Upper lobe of left lung (tissue), 6 donors: Measurements from ENCODE around the gene CYTH2. TPM values are rescaled to one million over a fixed set of nuclear protein-coding genes. Genes with fewer than 3 reads are reported as not detected.

Source experiments
- ATAC-seq, 2 donors: fragments of 200-7000 bp; cut with Tn5 transposase; one replicate each; pipeline ENCODE4 v1.9.1; 2022; ENCODE audit warnings: mild to moderate bottlenecking in 2 of 2, moderate library complexity in 2 of 2; ENCODE audit not compliant: low FRiP score in 2 of 2
- DNase-seq, 2 donors: peaks; one replicate each; pipeline ENCODE4 v3.0.0-alpha.2; 2019 to 2020
- H3K27ac ChIP-seq, 4 donors: fragments of 200-600 bp; sonication (generic); one replicate each; pipeline ENCODE4 v1.5.1; 2016 to 2019
- H3K27me3 ChIP-seq, 4 donors: fragments of 200-600 bp; sonication (generic); one replicate each; pipeline ENCODE4 v1.5.1; 2017 to 2019
- H3K36me3 ChIP-seq, 4 donors: fragments of 200-600 bp; sonication (generic); one replicate each; pipeline ENCODE4 v1.5.1; 2016 to 2019
- H3K4me1 ChIP-seq, 4 donors: fragments of 200-600 bp; sonication (generic); one replicate each; pipeline ENCODE4 v1.5.1; 2018 to 2019
- H3K4me3 ChIP-seq, 4 donors: fragments of 200-600 bp; sonication (generic); one replicate each; pipeline ENCODE4 v1.5.1; 2017 to 2019; ENCODE audit warnings: mild to moderate bottlenecking in 2 of 4, moderate library complexity in 1 of 4
- H3K9me3 ChIP-seq, 4 donors: fragments of 200-600 bp; sonication (generic); one replicate each; pipeline ENCODE4 v1.5.1; 2018 to 2019
- EP300 ChIP-seq, 4 donors: sonication (generic); formaldehyde crosslinking; IDR thresholded peaks; one replicate each; pipeline ENCODE4 v1.5.1; 2017; ENCODE audit warnings: antibody characterized with exemption in 4 of 4, control low read depth in 2 of 4
- POLR2A ChIP-seq, 4 donors: fragments of 450-650 bp; IDR thresholded peaks; one replicate each; pipeline ENCODE4 v1.5.1; 2016 to 2017; ENCODE audit warnings: antibody characterized with exemption in 4 of 4, mild to moderate bottlenecking in 2 of 4
- POLR2AphosphoS5 ChIP-seq, 2 donors: sonication (generic); formaldehyde crosslinking; IDR thresholded peaks; one replicate each; pipeline ENCODE4 v1.5.1; 2017; ENCODE audit warnings: antibody characterized with exemption in 2 of 2
- WGBS, 2 donors: methylation state at CpG; one replicate each; pipeline ENCODE4 v1.1.5; 2017 to 2018; 5-methylcytosine and 5-hydroxymethylcytosine counted together
- total RNA-seq, 6 donors: library from RNA; depleted of rRNA in 4 of 6; stranded (reverse); fragments of >200 nt in 4 of 6; gene quantifications; one replicate each; pipeline versions ENCODE4 v1.1.0 to v1.2.1, GENCODE V29; 2016 to 2021
- TF ChIP-seq, protein P1 (sequence below), 6 experiments: fragments of 450-650 bp in 4 of 6; fragments of 200-600 bp in 2 of 6; sonication (generic) in 2 of 6; IDR thresholded peaks; one replicate each; pipeline ENCODE4 v1.5.1; 2016 to 2019; ENCODE audit warnings: antibody characterized with exemption in 6 of 6
- donor health status: DM: no; HTN: no; CAD: no; lungs with moderate emphysema.
- donor health status: DM: no; HTN: yes; CAD: no; lungs with severe emphysema.

The CYTH2 gene
- total RNA-seq, 6 donors from 2014 or later: 53.4 to 195 (median 77.0) TPM

DNA sequence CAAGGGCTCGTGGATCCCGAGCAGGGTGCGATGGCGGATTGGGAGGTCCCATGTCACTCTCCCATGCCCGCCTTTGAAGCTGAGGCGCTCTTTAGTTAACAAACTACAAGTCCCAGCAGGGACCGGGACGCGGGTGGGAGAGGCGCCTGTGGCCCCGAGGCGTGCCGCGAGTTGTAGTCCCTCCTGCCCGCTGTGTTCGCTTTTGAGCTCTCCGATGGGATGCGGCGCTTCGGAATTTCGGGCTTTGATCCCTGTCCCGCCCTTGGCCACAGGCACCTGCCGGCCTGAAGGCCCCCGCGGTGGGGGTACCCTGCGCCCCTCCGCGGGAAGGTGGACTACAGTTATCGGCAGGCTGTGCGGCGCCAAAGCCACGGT is 11.0 kb downstream of the CYTH2 start:
- ATAC-seq (peak; percentile 56 to 65), DNase-seq (peak; percentile 59 to 88)
- H3K27ac ChIP-seq: peak overlapping the region; percentile 66 to 93 (median 80)
- 41 to 54% methylated on average over 5 to 31 of the region's 32 CpGs for WGBS, 2 donors
- peak overlapping the region; percentile 45 to 52 (median 46) for H3K4me3 ChIP-seq
- H3K4me1 ChIP-seq: peaks cover 9 to 29% (median 24%) of the 10 kb centered on the region in 4 donors
- no peaks in the 10 kb centered on the region for H3K27me3 ChIP-seq
- H3K9me3 ChIP-seq: no peaks in the 10 kb centered on the region
- no peak for TF ChIP-seq POLR2AphosphoS5 (IDR thresholded peaks at IDR 0.05)
- peak in 1 of 4 donors; percentile 41 for TF ChIP-seq POLR2A (IDR thresholded peaks at IDR 0.05)
- peaks cover 17 to 41% (median 39%) of the 10 kb centered on the region in 4 donors for H3K36me3 ChIP-seq

DNA sequence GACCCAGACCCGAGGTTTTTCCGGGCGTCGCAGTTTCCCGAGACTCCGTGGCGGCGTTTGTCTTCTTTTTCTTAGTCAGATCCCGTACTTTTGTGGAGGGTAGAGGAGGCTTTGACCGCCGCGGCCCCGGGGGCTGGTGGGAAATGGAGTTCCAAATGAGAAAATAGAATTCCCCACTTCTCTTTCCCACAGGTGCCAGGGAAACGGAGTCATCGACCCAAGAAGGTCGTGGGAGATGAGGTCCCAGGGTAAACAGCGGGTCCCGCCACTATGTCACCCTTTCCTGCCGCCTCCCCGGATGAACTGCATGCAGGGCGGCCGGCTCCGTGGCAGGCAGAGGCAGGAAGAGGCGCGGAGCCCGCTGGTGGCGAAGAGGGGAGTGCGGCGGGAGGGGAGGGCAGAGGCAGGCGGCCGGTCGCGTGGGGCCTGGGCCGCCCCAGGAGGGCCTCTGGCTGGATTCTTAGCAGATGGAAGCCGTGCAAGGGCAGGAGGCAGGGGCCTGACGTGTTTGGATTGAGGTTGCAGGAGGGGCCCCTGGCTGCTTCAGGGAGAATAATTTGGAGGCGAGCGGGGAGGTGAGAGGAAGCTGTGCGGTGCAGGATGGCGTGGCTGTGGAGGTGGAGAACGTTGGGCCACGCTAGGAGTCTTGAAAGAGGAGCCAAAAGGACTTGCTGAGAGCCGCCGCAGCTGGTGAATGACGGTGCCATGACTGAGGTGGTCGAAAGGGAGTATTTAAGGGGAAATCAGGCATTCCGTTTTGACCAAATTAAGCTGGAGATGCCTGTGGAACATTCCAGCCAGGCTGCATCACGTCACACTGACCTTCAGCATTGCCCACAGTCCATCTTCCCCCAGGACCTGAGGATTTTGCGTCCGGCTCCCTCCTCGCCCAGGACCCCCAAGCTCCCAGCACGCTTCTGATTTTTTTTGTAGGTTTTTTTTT is 11.7 kb downstream of the CYTH2 start:
- Histone ChIP-seq H3K27ac (peak overlapping the region; percentile 66 to 93 (median 80)), H3K4me1 (peaks cover 9 to 29% (median 24%) of the 10 kb centered on the region in 4 donors), H3K9me3 (no peaks in the 10 kb centered on the region), H3K27me3 (no peaks in the 10 kb centered on the region), H3K4me3 (peak overlapping the region; percentile 45 to 52 (median 46)), H3K36me3 (peaks cover 10 to 35% (median 33%) of the 10 kb centered on the region in 4 donors)
- WGBS, 2 donors: 14 to 15% methylated on average over 45 to 52 of the region's 52 CpGs
- ATAC-seq (peak; percentile 69 to 80), DNase-seq (peak in 1 of 2 donors; percentile 90)
- peak in 1 of 2 donors; percentile 33 for TF ChIP-seq POLR2AphosphoS5 (IDR thresholded peaks at IDR 0.05)
- peak in 1 of 4 donors; percentile 7 for TF ChIP-seq POLR2A (IDR thresholded peaks at IDR 0.05)
- no peak for TF ChIP-seq EP300 (IDR thresholded peaks at IDR 0.05)
- TF ChIP-seq, protein P1, sequence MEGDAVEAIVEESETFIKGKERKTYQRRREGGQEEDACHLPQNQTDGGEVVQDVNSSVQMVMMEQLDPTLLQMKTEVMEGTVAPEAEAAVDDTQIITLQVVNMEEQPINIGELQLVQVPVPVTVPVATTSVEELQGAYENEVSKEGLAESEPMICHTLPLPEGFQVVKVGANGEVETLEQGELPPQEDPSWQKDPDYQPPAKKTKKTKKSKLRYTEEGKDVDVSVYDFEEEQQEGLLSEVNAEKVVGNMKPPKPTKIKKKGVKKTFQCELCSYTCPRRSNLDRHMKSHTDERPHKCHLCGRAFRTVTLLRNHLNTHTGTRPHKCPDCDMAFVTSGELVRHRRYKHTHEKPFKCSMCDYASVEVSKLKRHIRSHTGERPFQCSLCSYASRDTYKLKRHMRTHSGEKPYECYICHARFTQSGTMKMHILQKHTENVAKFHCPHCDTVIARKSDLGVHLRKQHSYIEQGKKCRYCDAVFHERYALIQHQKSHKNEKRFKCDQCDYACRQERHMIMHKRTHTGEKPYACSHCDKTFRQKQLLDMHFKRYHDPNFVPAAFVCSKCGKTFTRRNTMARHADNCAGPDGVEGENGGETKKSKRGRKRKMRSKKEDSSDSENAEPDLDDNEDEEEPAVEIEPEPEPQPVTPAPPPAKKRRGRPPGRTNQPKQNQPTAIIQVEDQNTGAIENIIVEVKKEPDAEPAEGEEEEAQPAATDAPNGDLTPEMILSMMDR (IDR thresholded peaks at IDR 0.05): peak in 2 of 6 experiments; percentile 9 to 12

DNA sequence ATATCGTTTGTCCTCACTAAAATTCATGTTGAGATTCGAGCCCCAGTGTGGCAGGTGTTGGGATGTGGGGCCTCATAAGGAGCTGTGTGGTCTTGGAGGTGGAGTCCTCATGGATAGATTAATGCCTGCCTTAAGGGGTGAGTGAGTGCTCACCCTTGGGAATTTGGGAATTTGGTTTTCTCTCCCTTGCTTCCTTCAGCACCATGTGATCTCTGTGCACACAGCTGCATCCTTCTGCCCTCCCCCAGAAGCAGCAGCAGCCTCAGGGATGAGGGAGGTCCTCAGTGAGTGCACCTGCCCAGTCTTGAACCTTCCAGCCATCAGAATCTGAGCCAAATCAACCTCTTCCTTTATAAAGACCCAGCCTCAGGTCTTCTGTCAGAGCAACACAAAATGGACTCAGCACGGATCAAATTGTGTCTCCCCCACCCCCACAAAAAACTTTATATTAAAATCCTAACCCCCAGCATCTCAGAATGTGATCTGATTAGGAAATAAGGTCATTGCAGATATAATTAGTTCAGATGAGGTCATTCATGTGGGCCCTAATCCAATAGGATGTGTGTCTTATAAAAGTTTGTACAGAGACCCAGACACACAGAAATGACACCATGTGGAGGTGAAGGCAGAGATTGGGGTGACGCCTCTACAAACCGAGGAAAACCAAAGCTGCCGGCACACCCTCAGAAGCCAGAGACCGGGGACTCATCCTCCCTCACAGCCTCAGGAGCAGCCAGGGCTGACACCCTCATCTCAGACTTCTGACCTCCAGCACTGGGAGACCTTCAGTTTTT is 12.9 kb downstream of the CYTH2 start:
- Histone ChIP-seq H3K36me3 (peaks cover 6 to 23% (median 22%) of the 10 kb centered on the region in 4 donors), H3K9me3 (no peaks in the 10 kb centered on the region), H3K4me3 (no peak overlapping the region), H3K4me1 (peaks cover 9 to 29% (median 24%) of the 10 kb centered on the region in 4 donors), H3K27ac (peak overlapping the region in 1 of 4 donors; percentile 6), H3K27me3 (no peaks in the 10 kb centered on the region)
- DNase-seq (no peak), ATAC-seq (no peak)
- TF ChIP-seq POLR2A (IDR thresholded peaks at IDR 0.05) (no peak), EP300 (IDR thresholded peaks at IDR 0.05) (no peak), POLR2AphosphoS5 (IDR thresholded peaks at IDR 0.05) (no peak)
- TF ChIP-seq, protein P1 (IDR thresholded peaks at IDR 0.05): no peak
- 66 to 78% methylated on average over 7 of the region's 7 CpGs for WGBS, 2 donors

DNA sequence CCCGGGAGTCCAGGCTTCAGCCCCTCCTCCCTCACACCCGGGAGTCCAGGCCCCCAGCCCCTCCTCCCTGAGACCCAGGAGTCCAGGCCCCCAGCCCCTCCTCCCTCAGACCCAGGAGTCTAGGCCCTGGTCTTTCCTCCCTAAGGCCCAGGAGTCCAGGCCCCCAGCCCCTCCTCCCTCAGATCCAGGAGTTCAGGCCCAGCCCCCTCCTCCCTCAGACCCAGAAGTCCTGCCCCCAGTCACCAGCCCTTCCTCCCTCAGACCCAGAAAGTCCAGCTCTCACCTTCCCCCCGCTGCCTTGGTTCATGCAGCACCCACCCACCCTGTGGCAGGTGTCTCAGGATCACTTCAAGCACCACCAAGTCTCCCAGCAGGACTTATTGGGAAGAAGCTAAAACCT is 14.1 kb downstream of the CYTH2 start:
- H3K9me3 ChIP-seq: no peaks in the 10 kb centered on the region
- no peak for DNase-seq
- H3K4me3 ChIP-seq: no peak overlapping the region
- H3K36me3 ChIP-seq: peaks cover 0 to 10% (median 10%) of the 10 kb centered on the region in 4 donors
- H3K27ac ChIP-seq: no peak overlapping the region
- ATAC-seq: no peak
- WGBS, 2 donors: 77 to 89% methylated on average over 1 to 2 of the region's 3 CpGs
- TF ChIP-seq POLR2A (IDR thresholded peaks at IDR 0.05): no peak
- no peak for TF ChIP-seq EP300 (IDR thresholded peaks at IDR 0.05)
- TF ChIP-seq POLR2AphosphoS5 (IDR thresholded peaks at IDR 0.05): no peak
- TF ChIP-seq, protein P1 (IDR thresholded peaks at IDR 0.05): no peak
- peaks cover 15 to 38% (median 24%) of the 10 kb centered on the region in 4 donors for H3K4me1 ChIP-seq
- H3K27me3 ChIP-seq: no peaks in the 10 kb centered on the region
